ENCODE results near the gene SDR42E1. TPM values are rescaled to one million over a fixed set of nuclear protein-coding genes. Genes with fewer than 3 reads are reported as not detected.
"Not testable (repeated sequence)": the region's sequence is repeated elsewhere in the genome, so short reads cannot be mapped to it uniquely, and the experiment has no call there.

SDR42E1 gene
- polyA plus RNA-seq, 5 donors, result 6.3 to 8.7 (median 8.1) TPM

DNA sequence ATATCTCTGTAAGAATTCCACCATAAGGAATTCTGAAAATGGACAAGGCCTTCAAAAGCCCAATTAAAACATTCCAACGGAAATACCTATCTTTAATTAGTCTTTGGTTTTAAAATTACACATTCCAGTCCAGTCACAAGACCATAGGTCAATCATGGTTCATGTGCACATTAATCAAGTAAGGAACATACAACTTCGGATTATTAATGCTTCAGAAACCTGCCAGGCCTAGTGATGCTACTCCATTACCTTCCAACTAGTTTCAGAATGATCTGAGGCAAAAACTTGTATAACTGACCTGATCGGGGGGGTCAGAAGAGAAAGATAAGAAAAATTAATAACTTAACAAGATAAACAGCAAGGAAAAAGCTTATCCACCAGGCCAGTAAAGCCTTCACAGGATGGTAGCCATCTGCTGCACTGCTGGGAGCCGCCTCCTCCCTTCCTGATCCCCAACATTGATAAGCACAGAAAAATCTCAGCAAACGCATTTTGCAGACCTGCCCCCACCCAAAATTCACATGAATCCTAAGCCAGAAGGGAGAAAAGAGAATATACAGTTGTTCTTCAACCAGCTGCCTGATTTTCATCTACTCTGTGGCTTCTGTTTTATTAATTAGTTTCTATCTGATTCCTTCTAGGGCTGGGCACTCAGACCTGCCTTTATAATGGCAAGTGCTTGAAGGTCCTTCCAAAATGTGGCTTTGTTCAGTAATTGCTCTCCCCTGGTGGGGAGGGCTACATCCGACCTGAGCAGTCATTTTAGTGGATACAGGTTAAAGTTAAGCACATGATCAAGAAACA lies 6.0 kb downstream of the SDR42E1 start:
- DNase-seq, result no peak

DNA sequence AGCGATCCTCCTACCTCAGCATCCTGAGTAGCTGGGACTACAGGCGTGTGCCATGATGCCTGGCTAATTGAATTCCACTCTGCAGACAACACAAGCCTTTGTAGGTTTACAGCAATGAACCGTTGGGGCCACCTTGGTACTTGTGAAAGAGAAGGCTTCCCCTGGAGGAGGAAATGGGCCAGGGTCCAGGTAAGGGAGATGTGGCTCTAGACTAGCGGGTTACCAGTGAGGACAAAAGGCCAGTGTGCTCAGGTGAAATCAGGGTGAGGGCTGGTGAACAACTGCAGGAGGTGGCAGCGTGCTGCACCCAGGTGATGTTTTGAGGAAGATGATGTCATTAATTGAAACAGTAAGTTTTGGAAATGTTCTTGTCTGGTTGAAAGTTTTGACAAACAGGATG lies 6.7 kb downstream of the SDR42E1 start:
- DNase-seq, result no peak

DNA sequence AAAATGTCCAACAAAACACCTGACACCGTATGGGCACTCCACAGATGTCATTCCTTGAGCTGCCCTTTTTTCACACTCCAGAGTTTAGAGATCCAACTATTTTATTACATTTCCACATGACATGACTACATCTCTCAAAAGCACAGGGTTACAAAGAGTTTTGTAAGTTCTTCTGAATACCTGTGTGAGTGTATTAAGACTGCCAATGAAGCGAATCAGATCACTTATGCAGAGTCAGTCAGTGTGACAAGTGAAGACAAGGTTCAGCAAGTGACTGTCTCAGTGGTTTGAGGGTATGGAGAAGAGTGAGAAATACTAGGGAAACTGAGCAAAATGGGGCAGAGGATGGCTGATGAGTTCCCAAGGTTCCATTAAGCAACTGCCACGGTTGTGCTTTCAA lies 8.4 kb downstream of the SDR42E1 start:
- DNase-seq, result no peak

DNA sequence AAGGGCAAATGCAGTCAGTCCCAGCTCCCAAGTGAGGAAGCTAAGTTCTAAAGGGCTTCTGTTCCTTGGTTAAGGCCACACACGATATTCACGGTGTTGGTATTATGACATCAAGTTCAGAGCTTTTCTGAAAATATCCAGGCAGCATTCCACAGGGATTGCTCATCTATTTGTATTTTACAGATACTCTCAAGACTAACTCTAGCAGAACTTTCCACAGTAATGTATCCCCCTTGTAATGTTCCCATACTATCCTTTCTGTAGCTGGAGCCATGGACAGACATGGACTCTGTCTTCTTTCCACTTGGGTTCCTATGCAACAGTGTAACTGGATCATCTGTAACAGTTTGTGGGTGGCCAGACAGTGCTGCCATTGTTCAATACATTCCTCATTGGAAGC lies 13.5 kb downstream of the SDR42E1 start:
- no peak for DNase-seq

DNA sequence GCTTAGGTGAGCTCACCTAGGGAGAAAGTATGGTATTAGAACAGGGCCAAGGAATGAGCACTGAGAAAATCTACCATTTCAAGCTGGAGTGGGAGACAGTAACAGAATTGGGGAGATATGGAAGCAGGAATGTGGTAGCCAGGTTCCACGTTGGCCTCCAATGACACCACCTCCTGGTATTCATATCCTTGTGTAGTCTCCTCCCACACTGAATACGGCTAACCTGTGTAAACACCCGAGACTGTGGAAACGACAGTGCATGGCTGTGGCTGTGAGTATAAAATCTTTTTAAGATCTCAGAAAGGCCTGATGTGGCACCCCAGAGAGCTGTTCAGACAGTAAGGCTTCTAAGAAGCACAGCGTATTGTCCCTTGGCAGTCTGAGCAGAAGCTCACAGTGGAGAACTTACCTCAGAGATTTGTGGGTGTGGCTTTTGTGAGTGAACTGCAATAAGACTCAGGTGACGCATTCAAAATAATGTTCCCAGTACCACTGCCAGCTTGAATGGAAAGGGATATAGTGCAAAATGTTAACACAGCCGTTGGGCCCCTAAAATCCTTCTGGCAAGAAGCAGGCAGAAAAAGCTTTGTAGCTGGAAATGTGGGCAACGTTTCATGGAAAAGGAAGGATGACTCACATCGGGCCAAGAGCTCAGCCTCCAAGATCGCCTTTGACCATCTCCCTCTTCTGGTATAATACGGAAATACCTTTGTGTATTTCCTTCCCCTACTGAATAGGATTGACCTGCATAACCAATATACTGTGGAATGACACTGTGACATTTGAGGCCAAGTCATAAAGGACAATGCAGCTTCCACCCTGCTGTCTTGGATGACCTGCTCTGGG lies 14.4 kb downstream of the SDR42E1 start:
- no peak for DNase-seq

DNA sequence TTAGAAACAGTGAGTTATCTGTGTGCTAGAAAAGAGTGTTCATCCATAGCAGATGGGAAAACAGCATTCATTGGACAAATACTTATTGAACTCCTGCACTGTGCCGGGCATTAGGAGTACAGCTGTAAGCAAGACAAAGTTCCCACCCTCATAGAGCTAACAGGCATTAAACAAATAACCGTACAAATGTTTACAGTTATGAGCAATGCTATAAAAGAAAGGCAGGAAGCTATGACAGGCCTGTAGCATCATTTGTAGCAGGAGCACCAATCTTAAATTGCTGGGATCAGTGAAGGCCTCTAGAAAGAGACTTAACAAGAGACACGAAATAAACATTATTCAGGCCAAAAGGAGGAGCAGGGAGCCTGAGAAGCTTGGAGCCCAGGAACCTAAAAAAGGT lies 15.6 kb downstream of the SDR42E1 start:
- no peak for DNase-seq

DNA sequence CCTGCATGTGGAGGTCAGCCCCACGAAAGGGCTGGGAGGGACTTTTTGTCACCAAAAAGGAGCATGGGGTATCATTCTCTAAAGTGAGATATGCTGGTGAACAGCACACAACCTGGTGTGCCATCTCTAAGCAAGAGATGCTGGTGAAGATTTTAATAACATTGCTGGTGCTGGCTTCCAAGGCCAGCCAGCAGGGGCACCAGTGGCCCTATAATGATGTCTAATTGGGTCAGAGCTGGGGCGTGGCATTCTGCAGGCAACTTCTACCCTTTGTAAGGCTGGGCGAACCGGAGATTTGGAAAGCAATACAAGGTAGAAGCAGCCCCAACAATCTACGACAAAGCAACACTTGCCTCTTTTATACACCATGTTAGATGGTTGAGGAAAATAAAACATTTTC lies 16.8 kb downstream of the SDR42E1 start:
- no peak for DNase-seq

DNA sequence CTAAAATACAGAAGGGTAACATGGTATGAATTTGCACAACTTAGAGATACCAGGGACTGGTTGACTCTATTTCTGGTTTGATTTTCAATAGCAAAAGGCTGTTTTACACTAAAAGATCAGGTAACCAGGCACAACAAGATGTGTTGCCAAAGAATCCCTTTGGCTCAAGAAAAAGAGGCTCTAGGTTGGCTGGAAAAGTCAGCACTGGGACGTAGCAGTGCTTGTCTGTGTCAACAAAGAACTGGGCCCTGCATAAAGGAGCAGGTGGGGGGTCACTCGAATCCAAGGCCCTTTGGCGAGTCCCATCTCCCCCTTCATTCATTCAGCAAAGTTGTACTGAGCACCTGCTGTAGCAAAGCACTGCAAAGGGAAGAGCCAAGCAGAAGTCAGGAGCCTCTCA lies 18.4 kb downstream of the SDR42E1 start:
- DNase-seq, result no peak

DNA sequence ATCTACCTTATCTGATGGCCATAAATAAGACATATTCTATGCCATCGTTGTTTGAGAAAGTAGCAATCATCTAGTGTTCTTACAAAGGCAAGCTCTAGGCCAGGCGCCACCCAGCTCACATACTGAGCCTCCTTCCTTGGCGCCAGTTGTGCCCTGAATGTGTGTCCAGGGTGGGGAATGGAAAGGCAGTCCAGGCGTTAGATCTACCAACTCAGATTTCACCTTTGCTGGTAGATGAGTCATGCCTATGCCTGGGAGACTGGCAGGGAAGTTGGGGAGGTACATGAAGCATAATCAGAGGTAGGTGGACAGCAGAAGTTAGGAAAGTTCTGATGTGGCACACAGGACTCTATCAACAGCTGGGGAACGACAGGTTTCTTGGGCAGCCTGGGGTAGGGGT lies 23.6 kb downstream of the SDR42E1 start:
- DNase-seq, result no peak

DNA sequence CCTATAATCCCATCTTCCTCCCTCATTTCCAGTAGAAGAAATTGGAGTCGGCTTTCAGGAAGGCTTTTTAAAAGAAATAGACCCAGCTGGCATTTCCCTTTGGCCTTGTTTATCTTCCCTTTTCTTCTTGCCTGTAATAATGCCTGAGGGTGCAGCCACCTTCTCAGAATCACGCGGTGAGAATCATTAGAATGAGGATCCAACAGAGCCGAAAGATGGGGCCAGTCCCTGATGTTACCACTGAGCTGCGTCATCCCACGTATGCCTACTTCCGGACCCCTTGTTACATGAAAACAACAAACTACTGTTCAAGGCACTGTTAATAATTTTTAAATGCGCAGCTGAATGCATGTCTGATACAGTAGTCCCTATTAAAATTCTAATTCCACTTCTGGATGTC lies 24.1 kb downstream of the SDR42E1 start:
- no peak for DNase-seq

DNA sequence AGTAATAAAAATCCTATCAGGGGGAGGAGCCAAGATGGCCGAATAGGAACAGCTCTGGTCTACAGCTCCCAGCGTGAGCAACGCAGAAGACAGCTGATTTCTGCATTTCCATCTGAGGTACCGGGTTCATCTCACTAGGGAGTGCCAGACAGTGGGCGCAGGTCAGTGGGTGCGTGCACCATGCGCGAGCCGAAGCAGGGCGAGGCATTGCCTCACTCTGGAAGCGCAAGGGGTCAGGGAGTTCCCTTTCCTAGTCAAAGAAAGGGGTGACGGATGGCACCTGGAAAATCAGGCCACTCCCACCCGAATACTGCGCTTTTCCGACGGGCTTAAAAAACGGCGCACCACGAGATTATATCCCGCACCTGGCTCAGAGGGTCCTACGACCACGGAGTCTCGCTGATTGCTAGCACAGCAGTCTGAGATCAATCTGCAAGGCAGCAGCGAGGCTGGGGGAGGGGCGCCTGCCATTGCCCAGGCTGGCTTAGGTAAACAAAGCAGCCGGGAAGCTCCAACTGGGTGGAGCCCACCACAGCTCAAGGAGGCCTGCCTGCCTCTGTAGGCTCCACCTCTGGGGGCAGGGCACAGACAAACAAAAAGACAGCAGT lies 33.8 kb downstream of the SDR42E1 start:
- not testable (repeated sequence) for DNase-seq

DNA sequence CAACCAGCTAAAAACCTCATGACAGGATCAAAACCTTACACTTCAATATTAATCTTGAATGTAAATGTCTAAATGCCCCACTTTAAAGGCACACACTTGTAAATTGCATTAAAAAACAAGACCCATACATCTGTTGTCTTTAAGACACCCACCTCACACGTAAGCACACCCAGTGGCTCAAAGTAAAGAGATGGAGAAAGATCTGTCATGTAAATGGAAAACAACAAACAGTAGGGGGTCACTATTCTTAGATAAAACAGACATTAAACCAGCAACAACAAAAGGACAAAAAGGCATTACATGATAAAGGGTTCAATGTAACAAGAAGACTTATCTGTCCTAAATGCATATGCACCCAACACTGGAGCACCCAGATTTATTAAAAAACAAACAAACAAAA lies 35.6 kb downstream of the SDR42E1 start:
- DNase-seq, result no peak

DNA sequence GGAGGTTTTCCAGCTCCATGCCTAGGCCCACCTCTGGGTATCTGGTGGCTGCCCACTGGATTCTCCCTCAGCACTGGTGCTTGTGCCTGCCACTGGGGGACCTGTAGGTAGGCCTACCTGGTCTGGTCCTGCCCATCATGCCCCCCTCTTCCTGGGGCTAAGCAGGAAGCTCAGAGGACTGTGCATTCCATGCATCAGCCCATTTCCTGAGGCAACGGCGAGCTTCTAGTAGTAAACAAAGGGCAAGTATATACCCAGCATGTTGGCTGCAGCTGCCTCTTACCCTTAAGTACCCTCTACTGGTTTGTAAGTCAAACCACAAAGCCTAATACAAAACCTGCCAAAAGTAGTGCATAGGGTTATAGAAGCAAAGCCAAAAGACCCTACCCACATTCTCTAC lies 37.5 kb downstream of the SDR42E1 start:
- no peak for DNase-seq

DNA sequence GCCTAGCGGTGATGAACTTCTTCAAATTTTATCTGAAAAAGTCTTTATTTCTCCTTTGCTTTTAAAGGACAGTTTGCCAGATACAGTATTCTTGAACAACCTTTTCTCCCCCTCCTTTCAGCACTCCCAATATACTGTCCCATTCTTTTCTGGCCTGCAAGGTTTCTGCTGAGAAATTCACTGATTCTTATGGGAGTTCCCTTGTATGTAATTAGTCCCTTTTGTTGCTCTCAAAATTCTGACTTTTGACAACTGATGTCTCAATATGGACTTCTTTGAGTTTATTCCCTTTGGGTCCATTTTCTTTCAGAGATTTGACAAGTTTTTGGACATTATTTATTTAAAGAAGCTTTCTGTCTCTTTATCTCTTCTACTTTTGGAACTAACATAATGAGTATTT lies 39.4 kb downstream of the SDR42E1 start:
- no peak for DNase-seq

DNA sequence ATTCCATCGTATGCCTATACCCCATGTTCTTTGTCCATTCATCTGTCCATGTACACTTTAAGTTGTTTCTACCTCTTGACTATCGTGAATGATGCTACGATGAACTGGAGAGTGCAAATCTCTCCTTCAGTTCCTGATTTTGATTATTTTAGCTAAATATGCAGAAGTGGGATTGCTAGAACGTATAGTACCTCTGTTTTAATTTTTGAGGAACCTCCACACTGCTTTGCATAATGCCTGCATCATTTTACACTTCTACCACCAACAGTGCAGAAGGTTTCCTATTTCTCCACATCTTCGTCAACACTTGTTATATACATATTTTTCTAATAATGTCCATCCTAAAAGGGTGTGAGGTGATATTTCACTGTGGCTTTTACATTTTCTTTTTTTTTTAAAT lies 43.9 kb downstream of the SDR42E1 start:
- no peak for DNase-seq

DNA sequence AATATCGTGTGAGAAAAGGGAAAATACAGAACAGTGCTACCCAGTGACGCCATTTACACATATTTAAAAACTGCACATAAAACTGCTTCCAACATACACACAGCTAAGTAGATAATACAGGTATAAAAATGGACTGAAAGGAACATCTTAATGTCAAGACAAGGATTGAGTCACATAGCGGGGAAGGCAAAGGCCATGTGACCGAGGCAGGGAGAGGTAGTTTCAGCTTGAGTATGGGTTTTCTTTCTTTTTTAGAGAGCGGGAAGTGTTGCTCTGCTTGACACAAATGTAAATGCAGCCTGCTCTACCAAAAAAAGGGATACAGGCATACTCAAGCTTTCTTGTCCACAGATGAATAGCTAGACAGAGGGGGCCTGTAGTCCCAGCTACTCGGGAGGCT lies 46.5 kb downstream of the SDR42E1 start:
- DNase-seq, result no peak

DNA sequence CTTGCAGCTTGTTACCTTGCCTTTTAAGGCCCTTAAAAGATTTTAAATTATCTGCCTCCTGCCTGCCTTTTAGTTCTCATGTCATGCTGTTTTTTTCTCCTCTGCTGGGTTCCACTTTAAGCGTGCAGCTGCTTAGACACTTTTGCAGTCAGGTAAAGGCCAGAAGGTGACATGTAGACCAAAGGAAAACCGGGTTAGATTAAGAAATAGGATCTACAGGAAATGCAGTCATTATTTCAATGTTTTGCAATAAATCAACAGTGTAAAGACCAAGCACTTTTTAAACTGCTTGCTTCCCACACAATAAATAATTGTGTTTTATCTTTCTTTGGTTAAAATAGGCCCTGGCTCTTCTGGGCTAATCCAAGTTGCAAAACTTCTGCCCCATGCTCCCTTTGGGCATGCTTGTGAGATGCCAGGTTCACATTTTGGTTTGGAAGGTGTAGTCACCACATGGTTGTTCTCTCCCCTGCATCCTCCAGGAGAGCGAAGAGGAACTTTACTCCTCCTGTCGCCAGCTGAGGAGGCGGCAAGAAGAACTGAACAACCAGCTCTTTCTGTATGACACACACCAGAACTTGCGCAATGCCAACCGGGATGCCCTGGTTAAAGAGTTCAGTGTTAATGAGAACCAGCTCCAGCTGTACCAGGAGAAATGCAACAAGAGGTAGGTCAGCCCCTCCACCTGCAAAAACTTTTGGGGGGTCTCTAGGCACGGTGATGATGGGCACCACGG lies 54.9 kb downstream of the SDR42E1 start:
- DNase-seq, result no peak

DNA sequence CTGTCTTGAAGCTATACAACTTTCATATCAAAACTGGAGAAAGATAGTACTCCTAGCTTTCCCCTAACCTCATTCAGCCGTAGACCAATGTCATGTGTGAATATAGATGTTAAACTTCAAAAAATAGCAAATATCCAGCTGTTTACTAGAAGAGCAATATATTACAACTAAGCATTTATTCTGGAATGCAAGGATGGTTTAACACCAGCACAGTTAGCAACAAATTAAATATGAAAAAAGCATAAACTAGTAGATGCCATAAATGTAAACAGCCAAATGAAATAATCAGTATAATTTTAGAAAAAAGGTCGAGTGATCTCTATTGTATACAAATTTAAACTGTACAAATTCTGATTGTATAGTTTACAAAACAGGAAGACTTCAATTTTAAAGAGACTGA lies 59.7 kb downstream of the SDR42E1 start:
- no peak for DNase-seq

DNA sequence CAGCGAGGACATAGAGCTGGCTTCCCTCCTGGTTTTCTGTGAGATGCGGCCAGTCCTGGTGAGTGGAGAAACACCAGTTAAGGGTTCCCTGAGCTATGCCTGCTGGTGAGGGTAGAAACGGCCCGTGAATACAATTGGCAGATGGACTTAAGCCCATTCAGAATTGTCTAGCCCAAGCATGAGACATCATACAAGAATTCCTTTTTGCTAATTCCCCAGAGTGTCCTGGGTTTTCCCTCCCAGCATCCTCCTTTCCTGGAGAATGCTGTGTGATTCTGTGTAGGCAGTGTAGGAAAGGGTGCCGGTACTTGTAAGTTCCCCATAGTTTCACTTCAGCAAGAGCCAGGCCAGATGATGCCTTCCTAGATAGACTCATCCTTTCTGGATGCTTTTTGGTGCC lies 65.1 kb downstream of the SDR42E1 start:
- no peak for DNase-seq

DNA sequence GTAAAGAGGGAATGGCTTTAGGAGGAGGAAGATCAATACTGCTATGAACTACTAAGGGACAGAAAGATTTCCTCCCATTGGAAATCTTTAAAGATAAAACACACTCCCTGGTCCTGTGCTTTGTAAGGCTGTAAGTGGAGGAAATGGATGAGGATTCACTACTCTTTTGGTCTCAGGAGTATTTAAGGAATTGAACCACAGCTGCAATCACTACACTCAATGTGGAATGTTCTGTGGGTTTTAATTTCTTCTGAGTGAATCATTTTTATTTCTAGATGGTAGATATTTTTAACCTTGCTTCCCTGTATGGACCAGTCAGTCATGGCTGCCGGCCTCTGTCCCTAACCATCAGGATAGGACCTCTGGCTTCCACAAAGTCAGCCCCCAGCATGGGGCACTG lies 65.6 kb downstream of the SDR42E1 start:
- DNase-seq, result no peak

DNA sequence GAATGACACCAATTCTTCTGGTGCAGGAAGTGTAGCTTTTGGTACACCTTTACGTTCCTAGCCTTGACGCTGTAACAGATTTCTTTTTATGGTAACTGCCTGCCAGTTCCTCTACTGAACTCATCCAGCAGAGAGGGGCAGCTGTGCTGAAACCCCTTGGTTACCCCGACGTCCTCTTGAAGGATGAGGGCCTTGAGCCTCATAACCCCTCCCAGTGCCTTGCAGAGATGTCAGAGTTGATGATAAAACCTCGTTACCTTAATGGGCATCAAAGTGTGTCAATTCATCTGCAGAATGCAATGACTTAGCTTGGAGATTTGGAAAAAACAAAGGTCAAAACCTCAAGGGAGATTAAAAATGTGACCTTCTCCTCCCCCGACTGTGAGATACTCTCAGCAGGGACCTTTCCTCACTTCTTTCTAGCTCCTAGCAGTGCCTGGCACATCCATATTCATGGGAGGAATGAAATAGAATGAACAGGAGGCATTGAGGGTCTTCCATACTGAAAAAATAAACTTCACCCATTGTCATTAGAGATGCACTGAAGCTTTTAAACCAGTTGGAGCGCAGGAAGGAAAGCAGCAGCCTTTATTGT lies 69.2 kb downstream of the SDR42E1 start:
- DNase-seq, result no peak

All from right lung (tissue), 5 donors.